ENCODE data around the gene LPAR5.

The LPAR5 gene

DNA sequence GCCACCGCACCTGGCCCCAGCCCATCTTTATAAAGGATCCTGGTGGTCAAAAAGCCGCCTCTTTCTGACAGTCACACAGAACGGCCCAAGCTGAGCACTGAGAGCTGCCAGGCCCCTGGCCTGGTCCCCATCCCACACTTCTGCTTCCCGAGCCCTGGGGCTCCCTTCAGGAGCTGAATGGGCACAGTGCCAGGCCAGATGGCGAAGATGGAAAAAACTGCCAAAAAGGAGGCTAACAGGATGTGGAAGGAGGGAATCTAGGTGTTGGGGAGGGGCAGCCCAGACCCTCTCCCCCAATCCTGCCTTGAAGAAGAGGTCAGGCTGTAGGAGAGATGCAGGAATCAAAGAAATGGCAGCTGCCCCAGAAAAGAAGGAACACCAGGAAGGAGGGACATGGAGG lies 5.0 kb downstream of the LPAR5 start:
- DNase-seq (ENCODE audit: low read depth) = no peak
- TF ChIP-seq, protein P1, sequence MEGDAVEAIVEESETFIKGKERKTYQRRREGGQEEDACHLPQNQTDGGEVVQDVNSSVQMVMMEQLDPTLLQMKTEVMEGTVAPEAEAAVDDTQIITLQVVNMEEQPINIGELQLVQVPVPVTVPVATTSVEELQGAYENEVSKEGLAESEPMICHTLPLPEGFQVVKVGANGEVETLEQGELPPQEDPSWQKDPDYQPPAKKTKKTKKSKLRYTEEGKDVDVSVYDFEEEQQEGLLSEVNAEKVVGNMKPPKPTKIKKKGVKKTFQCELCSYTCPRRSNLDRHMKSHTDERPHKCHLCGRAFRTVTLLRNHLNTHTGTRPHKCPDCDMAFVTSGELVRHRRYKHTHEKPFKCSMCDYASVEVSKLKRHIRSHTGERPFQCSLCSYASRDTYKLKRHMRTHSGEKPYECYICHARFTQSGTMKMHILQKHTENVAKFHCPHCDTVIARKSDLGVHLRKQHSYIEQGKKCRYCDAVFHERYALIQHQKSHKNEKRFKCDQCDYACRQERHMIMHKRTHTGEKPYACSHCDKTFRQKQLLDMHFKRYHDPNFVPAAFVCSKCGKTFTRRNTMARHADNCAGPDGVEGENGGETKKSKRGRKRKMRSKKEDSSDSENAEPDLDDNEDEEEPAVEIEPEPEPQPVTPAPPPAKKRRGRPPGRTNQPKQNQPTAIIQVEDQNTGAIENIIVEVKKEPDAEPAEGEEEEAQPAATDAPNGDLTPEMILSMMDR (IDR thresholded peaks at IDR 0.05; ENCODE audit: control insufficient read depth, extremely low read depth, insufficient read depth) = no peak
- H3K4me3 ChIP-seq (ENCODE audit: low read depth, low read length) = no peak overlapping the region

DNA sequence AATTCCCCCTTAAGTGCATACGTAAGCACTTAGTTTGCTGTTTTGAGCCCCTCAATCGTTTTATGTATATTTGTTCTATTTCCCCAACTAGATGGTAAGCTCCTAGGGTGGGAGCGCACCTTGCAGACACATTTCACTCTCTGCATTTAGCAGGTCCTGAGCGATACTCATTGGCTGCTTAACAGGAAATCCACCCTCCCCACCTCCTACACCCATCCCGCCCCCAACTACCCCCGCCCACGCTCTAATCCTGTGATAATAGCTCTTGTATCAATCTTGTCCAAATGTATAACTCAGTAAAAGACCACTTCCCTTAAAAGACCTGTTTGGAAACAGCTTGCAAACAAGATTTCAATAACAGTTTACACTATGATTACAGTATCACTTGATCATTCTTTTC lies 8.1 kb downstream of the LPAR5 start:
- DNase-seq (ENCODE audit: low read depth) = no peak
- TF ChIP-seq, protein P1 (IDR thresholded peaks at IDR 0.05; ENCODE audit: control insufficient read depth, extremely low read depth, insufficient read depth) = no peak
- H3K4me3 ChIP-seq (ENCODE audit: low read depth, low read length) = no peak overlapping the region

DNA sequence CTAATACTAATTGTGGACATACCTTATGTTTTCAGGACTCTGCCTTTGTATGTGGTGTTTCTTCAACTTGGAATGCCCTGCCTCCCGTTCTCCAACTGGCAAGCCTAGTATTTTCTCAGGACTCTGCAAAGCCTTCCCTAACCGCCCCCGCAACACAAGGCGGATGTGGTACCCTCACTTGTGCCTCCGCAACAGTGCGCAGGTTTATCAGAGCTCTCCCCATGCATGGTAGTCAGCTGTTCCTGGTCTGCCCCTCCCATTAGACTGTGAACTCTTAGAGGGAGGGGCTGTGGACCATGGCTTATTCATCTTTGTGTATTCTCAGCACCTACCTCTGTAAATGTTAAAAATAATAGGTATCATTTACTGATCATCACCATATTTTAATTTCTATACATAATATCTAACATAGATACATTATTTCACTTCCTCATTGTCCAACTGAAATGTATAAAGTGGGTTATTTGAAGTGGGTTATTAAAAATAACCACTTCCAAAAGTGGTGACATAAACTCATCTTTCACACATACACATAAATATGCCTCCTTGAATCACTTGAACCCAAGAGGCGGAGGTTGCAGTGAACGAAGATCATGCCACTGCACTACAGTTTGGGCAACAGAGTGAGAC lies 9.0 kb downstream of the LPAR5 start:
- H3K4me3 ChIP-seq (ENCODE audit: low read depth, low read length) = no peak overlapping the region
- no peak for DNase-seq (ENCODE audit: low read depth)

DNA sequence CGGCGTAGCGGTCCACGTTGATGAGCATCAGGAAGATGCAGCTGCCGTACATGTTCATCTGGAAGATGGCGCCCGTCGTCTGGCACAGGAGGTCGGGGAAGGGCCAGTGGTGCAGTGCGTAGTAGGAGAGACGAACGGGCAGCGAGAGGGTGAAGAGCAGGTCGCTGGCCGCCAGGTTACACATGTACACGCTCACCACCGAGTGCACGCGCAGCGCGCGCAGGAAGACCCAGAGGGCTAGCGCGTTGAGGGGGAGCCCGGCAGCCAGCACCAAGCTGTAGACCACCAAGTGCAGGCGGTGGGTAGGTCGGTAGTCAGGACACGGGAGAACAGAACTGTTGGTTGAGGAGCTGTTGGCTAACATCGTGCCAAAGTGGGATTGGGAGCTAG lies 14.9 kb downstream of the LPAR5 start:
- TF ChIP-seq, protein P1 (IDR thresholded peaks at IDR 0.05; ENCODE audit: control insufficient read depth, extremely low read depth, insufficient read depth) = no peak
- no peak overlapping the region for H3K4me3 ChIP-seq (ENCODE audit: low read depth, low read length)
- no peak for DNase-seq (ENCODE audit: low read depth)

More for the DNA sequence above, 9.0 kb downstream of the LPAR5 start:
- TF ChIP-seq, protein P1 (IDR thresholded peaks at IDR 0.05; ENCODE audit: control insufficient read depth, extremely low read depth, insufficient read depth) = no peak

DNA sequence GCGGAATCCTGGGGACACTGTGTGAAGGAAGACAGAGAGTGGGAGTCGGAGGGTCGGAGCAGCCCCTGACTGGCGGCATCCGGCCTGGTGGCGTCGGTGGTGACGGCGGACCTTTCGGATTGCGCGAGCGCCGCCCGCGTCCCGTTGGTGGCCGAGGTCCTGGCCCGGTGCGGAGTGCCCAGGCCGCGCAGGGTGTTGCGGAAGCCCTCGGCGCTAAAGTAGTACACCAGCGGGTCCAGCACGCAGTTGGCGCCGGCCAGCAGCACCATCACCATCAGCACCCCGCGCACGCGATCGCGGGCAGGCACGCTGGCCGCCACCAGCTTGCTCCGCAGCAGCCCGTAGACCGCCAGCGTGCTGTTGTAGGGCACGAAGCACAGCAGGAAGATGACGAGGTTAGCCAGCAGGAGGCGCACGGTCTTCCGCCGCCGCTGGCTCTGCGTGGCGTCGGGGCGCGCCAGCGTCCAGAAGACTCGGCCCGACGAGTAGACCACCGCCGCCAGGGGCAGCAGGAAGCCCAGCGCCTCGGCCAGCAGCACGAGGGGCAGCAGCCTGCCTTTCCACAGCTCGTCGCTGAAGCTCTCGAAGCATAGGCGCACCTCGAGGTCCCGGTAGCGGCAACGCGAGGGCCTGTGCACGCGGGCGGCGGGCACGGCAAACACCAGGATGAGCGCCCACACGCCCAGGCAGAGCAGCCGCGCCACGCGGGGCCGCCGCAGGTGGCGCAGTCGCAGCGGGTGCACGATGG lies 15.4 kb downstream of the LPAR5 start:
- DNase-seq (ENCODE audit: low read depth) = no peak
- H3K4me3 ChIP-seq (ENCODE audit: low read depth, low read length) = no peak overlapping the region
- TF ChIP-seq, protein P1 (IDR thresholded peaks at IDR 0.05; ENCODE audit: control insufficient read depth, extremely low read depth, insufficient read depth) = no peak

DNA sequence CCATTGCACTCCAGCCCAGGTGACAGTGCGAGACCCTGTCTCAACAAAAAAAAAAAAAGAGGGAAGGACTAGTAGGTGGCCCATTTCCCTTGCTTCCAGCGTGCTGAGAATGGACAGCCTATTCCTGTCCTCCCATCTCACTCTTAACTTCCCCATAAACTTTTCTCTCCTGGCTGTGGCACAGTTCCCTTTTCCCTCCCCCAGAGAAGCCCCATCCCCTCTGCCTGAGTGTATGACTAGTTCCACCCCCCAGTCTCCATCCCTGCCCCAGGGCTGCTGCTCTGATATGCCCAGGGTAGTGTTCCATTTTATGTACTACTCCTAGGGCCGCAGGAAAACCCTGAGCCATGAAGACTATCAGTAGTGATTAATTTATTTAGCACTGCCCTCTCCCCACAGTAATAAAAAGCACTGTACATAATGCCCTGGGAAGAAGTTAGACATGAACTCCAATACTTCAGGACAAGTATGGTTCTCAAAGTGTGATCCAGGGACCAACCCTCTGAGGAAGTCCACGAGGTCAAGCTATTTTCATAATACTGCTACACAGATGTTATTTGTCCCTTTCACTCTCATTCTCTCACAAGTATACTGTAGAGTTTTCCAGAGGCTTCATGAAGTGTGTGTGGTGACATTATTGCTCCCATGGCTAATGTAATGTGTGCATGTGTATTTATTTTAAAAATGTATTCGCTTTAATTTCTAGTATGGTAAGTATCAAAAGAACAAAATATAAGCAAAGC lies 17.1 kb downstream of the LPAR5 start:
- no peak overlapping the region for H3K4me3 ChIP-seq (ENCODE audit: low read depth, low read length)
- TF ChIP-seq, protein P1 (IDR thresholded peaks at IDR 0.05; ENCODE audit: control insufficient read depth, extremely low read depth, insufficient read depth) = no peak
- DNase-seq (ENCODE audit: low read depth) = no peak

Measured in LNCaP clone FGC (cell line).